GM13977 (cell line): Measurements from ENCODE around the gene CREB5.

Experiments
- DNase-seq: peaks from one replicate; pipeline ENCODE4 v3.0.0; 2012; ENCODE audit warnings: low spot score
- in situ Hi-C: fragments of 300-500 bp; cut with MboI; formaldehyde crosslinking; loops from one replicate; pipeline ENCODE4 v1.12.0; 2022; ENCODE audit warnings: low sequenced_read_pairs, low pct_unique_long_range_greater_than_20kb, mixed read lengths, inconsistent platforms; ENCODE audit not compliant: unreplicated experiment
- TF ChIP-seq, protein P1 (sequence below): IDR thresholded peaks from 2 replicates; pipeline ENCODE4 v1.5.1; 2012; ENCODE audit warnings: mild to moderate bottlenecking, control low read depth; ENCODE audit not compliant: insufficient read depth; ENCODE audit errors: extremely low read depth, missing control alignments

CREB5 gene

DNA sequence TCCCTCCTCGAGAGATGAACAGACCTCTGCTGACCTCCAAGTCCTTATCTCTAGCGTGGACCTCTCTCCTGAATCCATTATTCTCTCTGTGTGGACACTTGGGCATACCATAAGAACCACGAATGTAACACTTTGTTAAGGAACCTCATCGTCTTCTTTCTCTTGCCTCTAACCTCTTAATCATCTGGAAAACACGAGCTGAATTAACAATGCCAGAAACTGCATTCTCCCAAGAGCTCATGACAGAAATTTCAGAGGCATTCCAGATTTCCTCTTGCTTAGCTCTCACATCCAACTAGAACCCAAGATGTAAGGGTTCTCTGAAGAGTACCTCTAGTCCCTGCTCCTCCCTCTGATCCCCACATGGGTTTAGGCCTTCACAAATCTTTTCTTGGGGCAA lies 444.3 kb downstream of the CREB5 start:
- TF ChIP-seq, protein P1, sequence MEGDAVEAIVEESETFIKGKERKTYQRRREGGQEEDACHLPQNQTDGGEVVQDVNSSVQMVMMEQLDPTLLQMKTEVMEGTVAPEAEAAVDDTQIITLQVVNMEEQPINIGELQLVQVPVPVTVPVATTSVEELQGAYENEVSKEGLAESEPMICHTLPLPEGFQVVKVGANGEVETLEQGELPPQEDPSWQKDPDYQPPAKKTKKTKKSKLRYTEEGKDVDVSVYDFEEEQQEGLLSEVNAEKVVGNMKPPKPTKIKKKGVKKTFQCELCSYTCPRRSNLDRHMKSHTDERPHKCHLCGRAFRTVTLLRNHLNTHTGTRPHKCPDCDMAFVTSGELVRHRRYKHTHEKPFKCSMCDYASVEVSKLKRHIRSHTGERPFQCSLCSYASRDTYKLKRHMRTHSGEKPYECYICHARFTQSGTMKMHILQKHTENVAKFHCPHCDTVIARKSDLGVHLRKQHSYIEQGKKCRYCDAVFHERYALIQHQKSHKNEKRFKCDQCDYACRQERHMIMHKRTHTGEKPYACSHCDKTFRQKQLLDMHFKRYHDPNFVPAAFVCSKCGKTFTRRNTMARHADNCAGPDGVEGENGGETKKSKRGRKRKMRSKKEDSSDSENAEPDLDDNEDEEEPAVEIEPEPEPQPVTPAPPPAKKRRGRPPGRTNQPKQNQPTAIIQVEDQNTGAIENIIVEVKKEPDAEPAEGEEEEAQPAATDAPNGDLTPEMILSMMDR = no peak
- no peak for DNase-seq
- in situ Hi-C loops = loop anchor here (10.0 to 25.0 kb wide), 2 partner anchors 232 to 469 kb away; no protein-coding TSS in a partner anchor

GRCh38 chr7:28858206-28858605 lies 445.9 kb downstream of the CREB5 start:
- TF ChIP-seq, protein P1 = no peak
- no peak for DNase-seq
- in situ Hi-C loops = loop anchor here (10.0 to 25.0 kb wide), 2 partner anchors 233 to 471 kb away; no protein-coding TSS in a partner anchor

- in situ Hi-C loops = loop anchor here (10.0 to 25.0 kb wide), 2 partner anchors 234 to 472 kb away; no protein-coding TSS in a partner anchor
- TF ChIP-seq, protein P1 = no peak
- DNase-seq = no peak
These were observed 446.6 kb downstream of the CREB5 start for GRCh38 chr7:28858895-28859294.

GRCh38 chr7:28861825-28862224 lies 449.5 kb downstream of the CREB5 start:
- TF ChIP-seq, protein P1 = no peak
- in situ Hi-C loops = loop anchor here (25.0 kb wide), 1 partner anchor 475 kb away; no protein-coding TSS in a partner anchor
- DNase-seq = no peak

GRCh38 chr7:28862595-28863272 lies 450.4 kb downstream of the CREB5 start:
- in situ Hi-C loops = loop anchor here (25.0 kb wide), 1 partner anchor 475 kb away; no protein-coding TSS in a partner anchor
- DNase-seq = no peak
- TF ChIP-seq, protein P1 = no peak

GRCh38 chr7:28865601-28866144 lies 453.4 kb downstream of the CREB5 start:
- TF ChIP-seq, protein P1 = no peak
- in situ Hi-C loops = loop anchor here (25.0 kb wide), 1 partner anchor 478 kb away; no protein-coding TSS in a partner anchor

More at GRCh38 chr7:28865601-28866144, 453.4 kb downstream of the CREB5 start:
- DNase-seq = no peak
